Femur (tissue), 1 donor: ENCODE results near the gene SLC22A24.
"Not testable (repeated sequence)": the region's sequence is repeated elsewhere in the genome, so short reads cannot be mapped to it uniquely, and the experiment has no call there.

ENCODE experiments used
- DNase-seq: peaks from one replicate; pipeline ENCODE4 v3.0.0-alpha.2; 2017

The SLC22A24 gene, protein sequence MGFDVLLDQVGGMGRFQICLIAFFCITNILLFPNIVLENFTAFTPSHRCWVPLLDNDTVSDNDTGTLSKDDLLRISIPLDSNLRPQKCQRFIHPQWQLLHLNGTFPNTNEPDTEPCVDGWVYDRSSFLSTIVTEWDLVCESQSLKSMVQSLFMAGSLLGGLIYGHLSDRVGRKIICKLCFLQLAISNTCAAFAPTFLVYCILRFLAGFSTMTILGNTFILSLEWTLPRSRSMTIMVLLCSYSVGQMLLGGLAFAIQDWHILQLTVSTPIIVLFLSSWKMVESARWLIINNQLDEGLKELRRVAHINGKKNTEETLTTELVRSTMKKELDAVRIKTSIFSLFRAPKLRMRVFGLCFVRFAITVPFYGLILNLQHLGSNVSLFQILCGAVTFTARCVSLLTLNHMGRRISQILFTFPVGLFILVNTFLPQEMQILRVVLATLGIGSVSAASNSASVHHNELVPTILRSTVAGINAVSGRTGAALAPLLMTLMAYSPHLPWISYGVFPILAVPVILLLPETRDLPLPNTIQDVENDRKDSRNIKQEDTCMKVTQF

DNA sequence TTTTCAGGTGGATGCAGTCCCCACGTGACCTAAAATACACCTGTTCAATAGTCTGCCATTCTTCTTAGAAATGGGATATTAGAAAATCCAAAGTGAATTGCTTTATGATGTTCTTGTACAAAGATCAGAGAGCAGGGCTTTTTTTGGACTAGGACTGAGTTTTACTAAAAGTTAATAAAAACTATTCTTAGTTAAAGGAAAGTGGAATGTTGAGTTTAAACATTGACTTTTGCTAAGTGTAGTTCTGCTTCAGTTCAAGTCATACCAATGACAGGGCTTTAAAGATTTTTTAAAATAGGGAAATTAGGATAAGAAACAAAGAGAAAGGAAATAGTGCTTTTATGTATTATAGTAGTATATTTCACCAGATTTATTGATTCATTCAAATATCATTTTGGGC, at the start of gene SLC22A24:
TSS of gene SLC22A24 (minus strand) at position 101 of the 400 bp plus-strand sequence. CDS start 442 bp downstream, outside the sequence.
- no peak for DNase-seq

DNA sequence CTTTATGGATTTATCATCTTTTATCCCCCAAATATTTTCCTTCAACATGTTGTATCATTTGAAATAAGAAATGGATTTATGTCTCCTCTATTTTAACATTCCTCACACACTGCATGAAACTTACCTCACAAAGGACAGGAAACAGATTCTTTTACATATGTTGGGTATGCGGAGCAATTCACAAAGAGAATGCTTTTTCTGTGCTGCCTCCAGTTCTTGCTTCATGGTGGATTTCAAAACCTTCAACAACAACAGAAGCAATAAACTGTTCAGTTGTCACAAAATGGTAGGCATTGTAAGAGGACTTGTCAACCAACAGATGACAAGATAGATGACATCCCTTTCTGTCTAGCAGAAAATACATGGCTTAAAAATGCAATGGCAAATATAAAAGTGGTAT, 36.5 kb upstream of the SLC22A24 start:
- DNase-seq: no peak

DNA sequence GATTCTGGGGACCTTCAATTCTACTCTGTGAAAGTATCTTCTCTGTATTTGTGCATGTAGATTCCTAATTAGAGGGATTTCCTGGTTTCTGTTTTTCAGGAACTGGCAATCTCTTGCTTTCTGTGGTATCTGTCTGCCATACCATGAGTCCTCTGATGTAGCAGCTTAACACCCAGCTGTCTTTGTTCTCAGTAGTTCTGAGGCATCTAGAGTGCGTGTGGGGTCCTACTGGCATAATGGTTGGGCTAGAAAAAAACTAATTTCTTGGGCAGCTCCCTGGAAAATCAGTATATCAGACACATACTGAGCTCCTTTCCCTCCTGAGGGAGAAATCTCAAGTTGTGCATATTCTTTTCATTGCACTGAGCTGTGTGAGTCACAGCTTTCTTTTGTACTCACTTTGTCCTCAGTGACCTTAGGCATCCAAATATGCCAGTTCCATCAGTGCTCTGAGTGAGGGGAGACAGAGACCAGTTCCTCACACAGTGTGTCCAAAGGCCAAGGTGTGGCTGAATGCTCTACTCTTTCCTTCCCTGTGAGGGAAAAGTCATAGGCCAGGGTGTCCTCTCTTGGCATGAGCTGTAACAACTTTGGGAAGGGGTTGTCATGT, 35.5 kb upstream of the SLC22A24 start:
- no peak for DNase-seq

DNA sequence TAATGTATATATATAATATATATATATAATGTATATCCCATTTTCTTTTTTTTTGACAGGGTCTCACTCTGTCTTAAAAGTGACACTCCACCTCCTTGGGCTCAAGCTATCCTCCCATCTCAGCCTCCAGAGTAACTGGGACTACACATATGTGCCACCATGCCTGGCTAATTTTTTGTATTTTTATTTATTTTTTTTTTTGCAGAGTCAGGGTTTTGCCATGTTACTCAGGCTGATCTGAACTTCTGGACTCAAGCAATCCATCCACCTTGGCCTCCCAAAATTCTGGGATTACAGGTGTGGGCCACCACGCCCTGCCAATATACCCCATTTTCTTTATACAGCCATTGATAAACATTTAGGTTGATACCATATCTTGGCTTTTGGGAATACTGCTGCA, 33.9 kb upstream of the SLC22A24 start:
- no peak for DNase-seq

DNA sequence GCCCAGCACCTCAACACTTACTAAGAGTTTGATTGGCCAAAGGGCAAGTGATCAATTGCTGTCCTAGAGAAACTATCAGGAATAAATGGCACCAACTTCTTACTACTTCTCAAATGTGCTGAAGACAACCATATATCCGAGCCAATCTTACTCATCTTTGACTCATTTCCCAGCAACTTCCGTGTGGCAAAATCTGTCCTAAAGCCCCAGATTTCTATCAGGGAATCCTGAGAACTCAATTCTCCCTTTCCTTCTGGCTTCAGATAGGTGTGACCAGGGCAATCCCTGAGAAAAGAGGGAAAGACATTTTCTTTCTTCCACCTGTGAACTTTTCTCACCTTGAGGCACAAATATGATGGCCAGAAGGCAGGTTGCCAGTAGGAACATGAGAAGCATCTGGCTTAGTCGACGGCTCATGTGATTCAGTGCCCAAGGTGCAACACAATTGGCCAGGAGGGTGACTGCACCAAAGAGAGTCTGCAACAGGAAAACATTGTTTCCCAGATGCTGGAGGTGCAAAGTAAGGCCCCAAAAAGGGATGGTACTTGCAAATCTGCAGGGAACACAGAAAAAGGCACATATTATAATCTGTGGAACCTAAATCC, 21.8 kb upstream of the SLC22A24 start:
- no peak for DNase-seq

DNA sequence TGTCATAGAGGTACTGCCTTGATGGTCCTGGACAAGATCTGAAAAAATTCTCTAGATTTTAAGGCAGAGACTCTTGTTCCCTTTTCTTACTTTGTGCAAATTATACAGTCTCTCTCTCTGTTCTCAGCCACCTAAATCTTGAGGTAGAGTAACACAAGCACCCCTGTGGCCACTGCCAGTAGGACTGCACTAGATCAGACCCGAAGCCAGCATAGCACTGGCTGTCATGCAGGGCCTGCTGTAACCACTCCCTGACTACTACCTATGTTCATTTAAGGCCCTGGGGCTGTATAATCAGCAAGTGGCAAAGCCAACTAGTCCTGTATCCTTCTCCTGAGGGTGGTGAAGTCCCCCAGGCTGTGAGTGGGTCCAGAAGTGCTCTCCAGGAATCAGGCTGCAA, 11.8 kb upstream of the SLC22A24 start:
- no peak for DNase-seq

DNA sequence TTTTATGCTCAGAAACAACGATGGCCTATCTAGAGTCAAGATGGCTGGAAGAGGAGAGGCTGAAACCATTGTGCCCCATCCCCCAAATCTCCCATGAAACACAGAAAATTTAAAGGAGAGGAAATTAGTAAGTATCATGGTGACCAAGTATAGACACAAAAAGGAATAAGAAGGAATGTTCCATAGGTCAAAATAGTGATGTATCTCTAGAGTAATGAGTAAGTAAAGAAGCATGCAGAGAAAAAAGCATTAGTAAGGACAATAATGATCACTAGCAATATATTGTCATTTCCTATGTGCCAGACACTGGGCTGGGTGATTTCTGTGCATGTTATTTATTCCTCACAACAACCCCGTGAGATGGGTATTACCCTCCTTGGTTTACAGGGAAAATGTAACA, 2.6 kb upstream of the SLC22A24 start:
- no peak for DNase-seq

DNA sequence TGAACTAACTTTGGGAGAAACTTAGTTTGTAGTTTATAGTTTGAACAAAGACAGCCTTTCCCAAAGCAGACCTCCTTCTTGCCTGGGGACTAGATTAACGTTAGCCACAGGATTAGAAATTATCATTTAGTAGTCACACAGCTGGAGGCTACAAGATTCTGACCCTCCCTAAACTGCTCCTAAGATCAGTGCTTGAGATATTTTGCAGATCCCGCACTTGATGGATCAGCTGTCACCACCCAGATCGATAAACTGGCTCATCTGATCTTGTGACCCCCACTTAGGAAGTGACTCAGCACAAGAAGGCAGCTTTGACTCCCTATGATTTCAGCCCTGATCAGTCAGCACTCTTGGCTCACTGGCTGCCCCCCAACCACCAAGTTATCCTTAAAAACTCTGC, 1.6 kb downstream of the SLC22A24 start:
- no peak for DNase-seq

DNA sequence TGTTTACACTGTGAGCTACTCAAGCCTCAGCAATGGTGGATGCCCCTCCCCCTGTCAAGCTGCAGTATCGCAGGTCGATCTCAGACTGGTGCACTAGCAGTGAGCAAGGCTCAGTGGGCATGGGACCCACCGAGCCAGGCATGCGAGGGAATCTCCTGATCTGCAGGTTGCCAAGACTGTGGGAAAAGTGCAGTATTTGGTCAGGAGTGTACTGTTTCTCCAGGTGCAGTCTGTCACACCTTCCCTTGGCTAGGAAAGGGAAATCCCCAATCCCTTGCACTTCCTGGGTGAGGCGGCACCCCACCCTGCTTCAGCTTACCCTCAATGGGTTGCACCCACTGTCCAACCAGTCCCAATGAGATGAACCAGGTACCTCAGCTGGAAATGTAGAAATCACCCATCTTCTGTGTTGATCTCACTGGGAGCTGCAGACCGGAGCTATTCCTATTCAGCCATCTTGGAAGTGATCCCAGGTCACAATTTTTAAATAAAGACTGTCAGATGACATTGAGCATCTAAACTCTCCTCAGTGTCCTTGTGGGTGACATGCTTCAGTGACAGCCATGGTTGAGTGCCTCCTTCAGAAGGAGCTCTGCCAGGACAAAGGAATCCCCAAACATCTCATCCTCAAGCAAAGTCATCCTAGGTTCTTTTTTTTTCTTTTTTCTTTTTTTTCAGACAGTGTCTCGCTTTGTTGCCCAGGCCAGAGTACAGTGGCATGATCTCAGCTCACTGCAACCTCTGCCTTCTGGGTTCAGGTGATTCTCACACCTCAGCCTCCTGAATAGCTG, 10.8 kb downstream of the SLC22A24 start:
- no peak for DNase-seq

DNA sequence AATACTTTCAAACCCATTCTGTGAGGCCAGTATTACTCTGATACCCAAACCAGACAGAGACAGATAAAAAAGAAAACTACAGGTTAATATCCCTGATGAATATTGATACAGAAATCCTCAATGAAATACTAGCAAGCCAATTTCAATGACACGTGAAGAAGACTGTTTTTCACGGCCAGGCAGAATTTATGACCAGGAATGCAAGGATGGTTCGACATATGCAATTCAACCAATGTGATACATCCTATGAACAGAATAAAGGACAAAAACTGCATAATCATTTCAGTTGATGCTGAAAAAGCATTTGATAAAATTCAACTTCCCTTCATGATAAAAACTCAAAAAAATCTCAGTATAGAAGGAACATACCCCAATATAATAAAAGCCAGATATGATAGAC, 44.5 kb downstream of the SLC22A24 start:
- DNase-seq: no peak

DNA sequence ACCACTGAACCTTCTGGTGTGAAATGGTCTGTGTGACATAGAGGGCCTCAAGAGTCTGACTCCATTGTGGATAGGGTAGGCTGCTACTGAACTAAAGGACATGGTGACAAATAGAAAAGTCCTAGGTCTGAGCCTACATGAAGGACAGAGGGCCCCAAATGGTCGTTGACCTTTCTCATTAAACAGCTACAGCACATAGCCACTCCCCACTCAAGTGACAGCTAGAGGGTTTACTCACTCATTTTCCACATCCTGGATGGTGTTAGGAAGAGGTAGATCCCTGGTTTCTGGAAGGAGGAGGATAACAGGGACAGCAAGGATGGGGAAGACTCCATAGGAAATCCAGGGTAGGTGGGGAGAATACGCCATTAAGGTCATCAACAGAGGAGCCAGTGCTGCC, 63.3 kb downstream of the SLC22A24 start:
- DNase-seq: no peak

DNA sequence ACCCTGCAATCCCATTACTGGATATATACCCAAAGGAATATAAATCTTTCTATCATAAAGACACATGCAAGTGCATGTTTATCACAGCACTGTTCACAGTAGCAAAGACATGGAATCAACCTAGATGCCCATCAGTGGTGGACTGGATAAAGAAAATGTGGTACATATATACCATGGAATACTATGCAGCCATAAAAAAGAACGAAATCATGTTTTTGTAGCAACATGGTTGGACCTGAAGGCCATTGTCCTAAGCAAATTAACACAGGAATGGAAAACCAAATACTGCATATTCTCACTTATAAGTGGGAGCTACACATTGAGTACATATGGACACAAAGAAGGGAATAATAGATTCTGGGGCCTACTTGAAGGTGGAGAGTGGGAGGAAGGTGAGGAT, 97.8 kb downstream of the SLC22A24 start:
- DNase-seq: not testable (repeated sequence)

DNA sequence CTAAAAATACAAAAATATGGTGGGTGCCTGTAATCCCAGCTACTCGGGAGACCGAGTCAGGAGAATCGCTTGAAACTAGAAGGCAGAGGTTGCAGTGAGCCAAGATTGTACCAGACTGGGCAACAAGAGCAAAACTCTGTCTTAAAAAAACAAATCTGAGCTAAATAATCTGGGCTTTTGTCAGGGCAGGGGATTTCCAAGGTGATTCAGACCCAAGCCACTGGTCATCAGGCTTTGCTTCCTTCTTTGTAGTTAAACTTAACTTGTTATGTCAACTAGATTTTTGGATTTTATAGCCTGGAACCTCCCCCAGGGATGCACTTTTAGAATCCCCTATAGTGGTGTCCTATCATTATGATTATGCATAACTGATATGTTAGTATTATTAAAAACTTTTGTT, 101.4 kb downstream of the SLC22A24 start:
- DNase-seq: no peak

DNA sequence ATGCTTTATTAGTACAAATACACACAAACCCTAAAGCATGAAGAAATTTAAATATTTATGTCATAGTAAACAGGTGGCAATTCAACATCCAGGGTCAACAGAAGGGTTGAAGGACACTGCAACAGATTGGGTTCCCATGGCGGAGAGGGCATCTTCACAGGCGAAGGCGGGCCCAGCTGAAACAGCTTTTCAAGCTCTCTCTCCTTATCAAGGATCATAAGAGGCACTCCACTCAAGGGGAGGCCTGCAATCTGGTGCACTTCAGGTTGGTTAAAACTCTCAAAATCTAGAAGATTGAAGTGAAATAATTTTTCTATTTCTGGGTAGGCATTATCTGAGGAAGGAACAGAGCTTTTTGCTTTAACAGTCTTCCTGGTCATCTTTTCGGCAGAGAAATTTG, 111.6 kb downstream of the SLC22A24 start:
- no peak for DNase-seq
